ENCODE measurements around the gene RBCK1. TPM values are rescaled to one million over a fixed set of nuclear protein-coding genes. Genes with fewer than 3 reads are reported as not detected.

RBCK1 gene
- polyA plus RNA-seq, 1 experiment = 57.4 TPM

GRCh38 chr20:407133-407952 lies 756 bp upstream of the RBCK1 start:
- DNase-seq (ENCODE audit: low read depth, low spot score) = peak; percentile 29
- peaks cover 5% of the 10 kb centered on the region; the same call in 1 of the 2 replicates for H3K9me3 ChIP-seq (ENCODE audit: control insufficient read depth, insufficient read depth, low read length)
- POLR2A ChIA-PET = interaction anchor here (0.6 to 1.3 kb wide), 6 partner anchors 22 to 426 kb away, joined by 3 to 9 read pairs (median 4); partner anchors contain the start of gene TRIB3
- peak; percentile 34 for TF ChIP-seq CTCF (IDR thresholded peaks at IDR 0.05; ENCODE audit: low read depth, low read length)
- H3K4me3 ChIP-seq (ENCODE audit: low read depth, low read length) = peak overlapping the region; percentile 59
- CTCF ChIA-PET = interaction anchor here (0.9 to 1.4 kb wide), 4 partner anchors 8 to 53 kb away, joined by 3 to 4 read pairs (median 4); no protein-coding TSS in a partner anchor
- no peaks in the 10 kb centered on the region for H3K27me3 ChIP-seq (ENCODE audit: control insufficient read depth, insufficient read depth, low read length)
- H3K27ac ChIP-seq (ENCODE audit: low read depth, low read length) = peak overlapping the region; percentile 73

- Histone ChIP-seq H3K4me3 (ENCODE audit: low read depth, low read length) (peak overlapping the region; percentile 97), H3K9me3 (ENCODE audit: control insufficient read depth, insufficient read depth, low read length) (no peaks in the 10 kb centered on the region; the same call in 1 of the 2 replicates), H3K27me3 (ENCODE audit: control insufficient read depth, insufficient read depth, low read length) (no peaks in the 10 kb centered on the region), H3K27ac (ENCODE audit: low read depth, low read length) (peak overlapping the region; percentile 85)
- TF ChIP-seq CTCF (IDR thresholded peaks at IDR 0.05; ENCODE audit: low read depth, low read length) = no peak
- ChIA-PET CTCF (interaction anchor here (1.2 kb wide), 1 partner anchor 54 kb away, joined by 4 read pairs; no protein-coding TSS in a partner anchor), POLR2A (interaction anchor here (0.7 kb wide), 1 partner anchor 54 kb away, joined by 4 read pairs; no protein-coding TSS in a partner anchor)
- no peak for DNase-seq (ENCODE audit: low read depth, low spot score)
Observed at GRCh38 chr20:408843-409696, 971 bp downstream of the RBCK1 start.

GRCh38 chr20:409697-410559 lies 1.8 kb downstream of the RBCK1 start:
- no peaks in the 10 kb centered on the region; the same call in 1 of the 2 replicates for H3K9me3 ChIP-seq (ENCODE audit: control insufficient read depth, insufficient read depth, low read length)
- ChIA-PET CTCF (interaction anchor here (1.2 kb wide), 1 partner anchor 55 kb away, joined by 4 read pairs; no protein-coding TSS in a partner anchor), POLR2A (no interaction called here)
- H3K27me3 ChIP-seq (ENCODE audit: control insufficient read depth, insufficient read depth, low read length) = no peaks in the 10 kb centered on the region
- H3K4me3 ChIP-seq (ENCODE audit: low read depth, low read length) = peak overlapping the region; percentile 97
- no peak overlapping the region for H3K27ac ChIP-seq (ENCODE audit: low read depth, low read length)
- no peak for TF ChIP-seq CTCF (IDR thresholded peaks at IDR 0.05; ENCODE audit: low read depth, low read length)
- no peak for DNase-seq (ENCODE audit: low read depth, low spot score)

- CTCF ChIA-PET = interaction anchor here (1.0 to 1.2 kb wide), 2 partner anchors 20 to 57 kb away, joined by 4 read pairs; no protein-coding TSS in a partner anchor
- POLR2A ChIA-PET = no interaction called here
Observed at GRCh38 chr20:412081-412480, 4.0 kb downstream of the RBCK1 start.

More at GRCh38 chr20:412081-412480, 4.0 kb downstream of the RBCK1 start:
- no peak overlapping the region for H3K4me3 ChIP-seq (ENCODE audit: low read depth, low read length)
- H3K9me3 ChIP-seq (ENCODE audit: control insufficient read depth, insufficient read depth, low read length) = no peaks in the 10 kb centered on the region; the same call in 1 of the 2 replicates
- no peaks in the 10 kb centered on the region for H3K27me3 ChIP-seq (ENCODE audit: control insufficient read depth, insufficient read depth, low read length)
- no peak for TF ChIP-seq CTCF (IDR thresholded peaks at IDR 0.05; ENCODE audit: low read depth, low read length)
- DNase-seq (ENCODE audit: low read depth, low spot score) = no peak
- no peak overlapping the region for H3K27ac ChIP-seq (ENCODE audit: low read depth, low read length)
